Endothelial cell of hepatic sinusoid (primary cell): ENCODE data around the gene DISP3.
"Not testable (repeated sequence)": the region's sequence is repeated elsewhere in the genome, so short reads cannot be mapped to it uniquely, and the experiment has no call there.

Experiments used
- in situ Hi-C: cut with HindIII; loops from 2 replicates; pipeline ENCODE4 v1.10.0; 2017; ENCODE audit warnings: low sequenced_read_pairs

The DISP3 gene

DNA sequence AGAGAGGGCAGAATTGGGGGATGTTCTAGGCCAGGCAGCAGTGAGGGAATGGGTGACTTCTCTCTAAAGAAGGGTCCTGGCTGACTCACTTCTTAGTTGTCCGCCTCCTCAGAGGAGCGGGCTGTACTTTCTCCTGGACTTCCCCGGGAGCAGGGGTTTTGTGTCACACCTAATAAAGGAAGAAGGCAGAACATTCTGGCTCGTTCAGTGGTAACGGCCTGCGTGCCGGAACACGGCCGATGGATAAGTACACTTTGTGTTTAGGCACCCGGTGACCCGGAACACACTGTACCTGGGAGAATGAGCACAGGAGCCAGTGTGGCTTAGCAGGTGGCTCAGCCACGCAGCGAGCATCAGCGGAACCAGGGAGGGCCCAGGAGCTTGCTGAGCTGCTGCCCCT is 90.6 kb downstream of the DISP3 start:
- in situ Hi-C loops, result no loop called here

DNA sequence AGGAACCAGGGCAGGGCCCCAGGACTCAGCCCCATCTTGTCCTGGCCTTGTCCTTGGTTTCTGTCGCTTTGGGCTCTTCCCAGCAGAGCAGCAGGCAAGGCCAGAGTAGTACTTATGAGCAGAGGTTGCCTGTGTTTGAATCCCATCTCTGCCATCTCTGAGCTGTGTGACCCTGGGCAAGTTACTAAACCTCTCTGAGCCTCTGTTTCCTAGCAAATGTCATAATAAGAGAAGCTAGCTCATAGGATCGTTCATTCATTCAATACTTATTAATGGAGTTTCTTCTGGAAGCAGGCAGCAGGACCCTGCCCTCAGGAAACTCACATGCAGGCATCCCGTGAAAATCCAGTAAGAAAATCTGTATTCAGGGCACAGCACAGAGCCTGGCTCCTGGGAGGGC is 91.0 kb downstream of the DISP3 start:
- in situ Hi-C loops, result loop anchor here (5.0 kb wide), 1 partner anchor 47 kb away; no protein-coding TSS in a partner anchor

DNA sequence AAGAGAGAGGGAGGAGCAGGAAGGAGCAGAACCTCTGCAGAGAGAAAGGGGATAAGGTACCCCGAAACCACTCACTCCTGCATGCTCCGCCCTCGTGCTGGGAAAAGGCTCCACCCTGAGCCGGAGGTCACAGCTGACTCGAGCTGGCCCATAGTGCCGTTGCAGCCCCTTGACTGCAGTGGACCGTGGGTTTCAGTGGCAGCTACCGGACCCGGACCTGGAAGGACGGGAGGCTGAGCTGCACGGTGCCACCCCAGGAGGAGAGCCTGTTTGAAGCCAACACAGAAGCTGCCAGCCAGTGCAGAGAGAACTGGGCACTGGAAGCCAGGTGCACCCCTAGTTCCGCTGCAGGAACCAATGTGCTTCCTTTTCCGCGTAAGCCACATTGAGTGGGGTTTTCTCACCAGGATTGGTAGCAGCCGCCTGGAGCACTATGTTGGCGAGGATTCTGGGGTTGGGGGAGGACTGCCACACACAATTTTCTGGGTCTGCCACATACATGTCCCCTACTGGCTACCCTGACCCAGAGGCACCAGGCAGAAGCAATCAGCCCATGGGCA is 91.9 kb downstream of the DISP3 start:
- in situ Hi-C loops, result loop anchor here (5.0 kb wide), 1 partner anchor 46 kb away; no protein-coding TSS in a partner anchor

DNA sequence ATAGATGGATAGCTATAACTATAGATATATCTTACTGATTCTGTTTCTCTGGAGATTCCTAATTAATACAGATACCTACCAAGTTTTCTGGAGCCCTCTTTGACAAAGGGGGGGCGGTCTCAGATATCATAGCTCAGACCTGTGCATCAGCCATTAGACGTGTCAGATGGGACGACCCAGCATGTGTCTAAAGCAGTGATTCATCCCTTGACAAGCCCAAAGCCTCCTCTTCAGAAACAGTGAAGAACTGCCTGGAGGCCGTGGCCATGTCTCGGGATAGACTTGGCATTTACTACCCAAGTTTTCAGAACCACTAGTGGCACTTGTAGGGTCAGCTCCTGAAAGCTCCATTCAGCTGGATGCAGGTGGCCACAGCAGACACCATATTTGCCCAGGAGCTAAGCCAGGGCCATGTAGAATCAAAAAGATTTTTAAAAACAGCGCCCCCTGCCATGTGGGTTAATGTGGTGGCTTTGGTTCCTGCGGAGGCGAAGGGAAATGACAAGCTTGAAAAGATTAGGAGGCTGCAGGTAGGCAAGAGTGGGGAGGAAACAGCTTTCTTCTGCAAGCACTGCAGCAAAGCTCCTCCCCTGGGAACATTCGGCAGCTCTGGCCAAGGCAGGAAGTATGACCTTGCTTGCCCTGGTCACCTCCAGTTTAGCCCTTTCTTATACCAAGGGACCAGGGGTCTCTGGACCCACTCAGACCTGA is 93.1 kb downstream of the DISP3 start:
- in situ Hi-C loops, result loop anchor here (5.0 kb wide), 1 partner anchor 45 kb away; no protein-coding TSS in a partner anchor

DNA sequence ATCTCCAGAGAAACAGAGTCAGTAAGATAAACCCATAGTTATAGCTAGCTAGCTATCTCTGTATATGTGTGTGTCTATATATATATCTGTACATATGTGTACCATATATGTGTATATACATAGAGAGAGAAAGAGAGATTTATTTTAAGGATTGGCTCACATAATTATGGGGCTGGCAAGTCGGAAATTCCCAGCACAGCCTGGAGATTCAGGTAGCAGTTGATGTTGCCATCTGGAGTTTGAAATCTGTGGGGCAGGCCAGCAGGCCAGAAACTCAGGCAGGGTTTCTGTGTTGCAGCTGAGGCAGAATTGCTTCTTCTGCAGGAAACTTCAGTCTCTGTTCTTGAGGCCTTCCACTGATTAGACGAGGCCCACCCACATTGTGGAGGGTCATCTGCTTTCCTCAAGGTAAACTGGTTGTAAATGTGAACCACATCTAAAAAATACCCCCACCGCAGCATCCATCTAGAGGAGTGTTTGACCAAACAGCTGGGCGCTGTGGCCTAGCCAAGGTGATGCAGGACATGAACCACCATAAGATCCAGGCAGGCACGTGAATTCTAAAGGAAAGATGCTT is 94.2 kb downstream of the DISP3 start:
- in situ Hi-C loops, result loop anchor here (5.0 kb wide), 1 partner anchor 44 kb away; no protein-coding TSS in a partner anchor

DNA sequence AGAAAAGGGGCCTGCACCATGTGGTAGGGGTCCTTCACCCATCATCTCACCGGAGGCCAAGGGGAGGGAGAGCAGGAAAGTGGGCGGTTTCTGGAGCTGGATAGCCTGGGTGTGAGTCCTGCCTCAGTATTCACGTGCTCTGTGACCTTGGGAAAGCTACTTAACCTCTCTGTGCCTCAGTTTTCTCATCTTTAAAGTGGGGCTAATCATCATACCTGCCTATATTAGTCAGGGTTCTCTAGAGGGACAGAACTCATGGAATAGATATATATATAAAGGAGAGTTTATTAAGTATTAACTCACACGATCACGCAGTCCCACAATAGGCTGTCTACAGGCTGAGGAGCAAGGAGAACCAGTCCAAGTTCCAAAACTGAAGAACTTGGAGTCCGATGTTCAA is 96.6 kb downstream of the DISP3 start:
- in situ Hi-C loops, result no loop called here

DNA sequence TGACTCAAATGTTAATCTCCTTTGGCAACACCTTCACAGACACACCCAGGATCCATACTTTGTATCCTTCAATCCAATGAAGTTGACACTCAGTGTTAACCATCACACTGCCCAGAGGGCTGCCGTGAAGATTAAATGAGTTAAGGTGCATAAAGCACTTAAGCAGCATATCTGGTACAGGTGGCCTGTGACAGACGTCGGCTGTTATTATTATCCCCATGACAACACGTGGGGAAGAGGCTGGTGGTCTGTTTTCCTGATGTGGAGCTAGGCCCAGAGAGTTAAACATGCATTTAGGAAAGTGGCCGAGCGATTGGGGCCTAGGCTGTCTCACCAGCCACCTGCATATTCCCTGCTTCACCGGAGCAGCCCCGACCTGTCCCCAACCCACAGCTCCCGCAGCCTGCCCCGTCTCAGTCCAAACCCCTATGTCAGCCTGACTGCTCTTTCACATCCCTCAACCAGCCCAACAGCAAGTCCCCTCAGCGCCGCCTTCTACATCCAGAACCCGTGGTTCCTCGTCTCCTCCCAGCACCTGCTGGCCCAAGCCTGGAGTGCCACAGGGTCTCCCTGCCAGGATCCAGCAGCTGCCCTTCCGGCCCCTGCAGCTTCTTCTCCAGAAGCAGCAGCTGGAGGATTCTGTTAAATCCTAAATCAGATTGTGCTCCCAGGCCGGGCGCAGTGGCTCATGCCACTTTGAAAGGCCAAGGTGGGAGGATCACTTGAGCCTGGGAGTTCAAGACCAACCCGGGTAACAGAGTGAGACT is 97.3 kb downstream of the DISP3 start:
- in situ Hi-C loops, result no loop called here

DNA sequence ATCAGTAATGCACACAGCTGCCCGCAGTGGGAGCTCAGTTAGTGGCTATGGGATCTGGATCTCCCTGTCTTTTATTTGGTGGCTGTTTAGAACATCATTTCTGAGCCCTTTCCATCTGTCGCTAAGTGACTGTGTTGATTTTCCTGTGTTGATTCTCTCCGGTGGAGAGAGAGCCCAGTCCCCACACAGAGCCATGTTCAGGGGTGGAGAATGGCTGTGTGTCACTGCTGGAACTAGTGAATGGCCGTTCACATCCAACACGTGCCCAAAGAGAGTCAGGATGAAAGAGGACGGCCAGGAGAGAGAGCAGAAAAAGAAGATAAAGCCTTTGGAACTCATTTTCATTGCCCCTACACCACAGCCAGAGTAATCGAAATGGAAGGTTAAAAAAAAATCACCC is 99.0 kb downstream of the DISP3 start:
- in situ Hi-C loops, result no loop called here

DNA sequence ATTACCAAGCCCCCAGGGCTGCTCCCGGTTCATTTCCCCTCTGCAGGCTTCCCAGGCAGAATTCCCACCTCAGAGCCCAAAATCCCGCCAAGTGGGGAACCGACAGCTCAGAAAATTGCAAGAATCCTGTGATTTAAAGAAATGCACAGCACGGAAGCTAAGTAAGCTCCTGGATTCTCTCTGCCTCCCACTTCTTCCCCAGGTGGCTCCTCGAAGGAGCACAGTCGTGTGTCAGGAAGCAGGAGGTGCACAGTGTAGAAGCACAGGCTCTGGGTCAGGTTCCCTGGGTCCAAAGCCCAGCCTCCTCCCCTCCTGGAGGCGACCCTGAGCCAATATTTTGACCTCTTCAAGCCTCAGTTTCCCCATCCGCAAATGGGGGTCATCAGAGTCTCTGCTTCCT is 100.6 kb downstream of the DISP3 start:
- in situ Hi-C loops, result no loop called here

DNA sequence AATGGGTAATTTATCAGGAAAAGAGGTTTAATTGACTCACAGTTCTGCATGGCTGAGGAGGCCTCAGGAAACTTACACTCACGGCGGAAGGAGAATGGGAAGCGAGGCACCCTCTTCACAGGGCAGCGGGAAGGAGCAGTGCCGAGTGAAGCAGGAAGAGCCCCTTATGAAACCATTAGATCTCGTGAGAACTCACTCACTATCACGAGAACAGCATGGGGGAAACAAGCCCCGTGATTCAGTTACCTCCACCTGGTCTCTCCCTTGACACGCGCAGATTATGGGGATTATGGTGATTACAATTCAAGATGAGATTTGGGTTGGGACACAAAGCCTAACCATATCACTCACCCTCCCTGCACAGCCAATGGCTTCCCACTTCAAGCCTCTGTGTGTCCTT is 101.1 kb downstream of the DISP3 start:
- in situ Hi-C loops, result not testable (repeated sequence)

DNA sequence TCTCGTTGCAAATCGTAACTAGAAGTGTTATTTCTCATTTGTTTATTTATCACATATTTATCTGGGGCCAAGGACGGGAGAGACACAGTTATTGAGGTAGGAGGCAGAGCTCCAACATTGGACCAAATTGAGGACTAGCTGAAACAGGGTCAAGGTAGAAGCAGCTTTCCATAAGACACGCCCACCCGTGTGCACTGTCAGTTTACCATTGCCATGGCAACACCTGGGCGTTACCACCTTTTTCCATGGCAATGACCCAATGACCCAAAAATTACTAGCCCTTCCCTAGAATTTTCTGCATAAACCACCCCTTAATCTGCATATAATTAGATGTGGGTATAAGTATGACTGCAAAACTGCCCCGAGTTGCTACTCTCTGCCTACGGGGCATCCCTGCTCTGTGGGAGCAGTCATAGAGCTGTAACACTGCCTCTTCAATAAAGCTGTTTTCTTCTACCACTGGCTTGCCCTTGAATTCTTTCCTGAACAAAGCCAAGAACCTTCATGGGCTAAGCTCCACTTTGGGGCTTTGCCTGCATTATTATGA is 102.6 kb downstream of the DISP3 start:
- in situ Hi-C loops, result no loop called here

DNA sequence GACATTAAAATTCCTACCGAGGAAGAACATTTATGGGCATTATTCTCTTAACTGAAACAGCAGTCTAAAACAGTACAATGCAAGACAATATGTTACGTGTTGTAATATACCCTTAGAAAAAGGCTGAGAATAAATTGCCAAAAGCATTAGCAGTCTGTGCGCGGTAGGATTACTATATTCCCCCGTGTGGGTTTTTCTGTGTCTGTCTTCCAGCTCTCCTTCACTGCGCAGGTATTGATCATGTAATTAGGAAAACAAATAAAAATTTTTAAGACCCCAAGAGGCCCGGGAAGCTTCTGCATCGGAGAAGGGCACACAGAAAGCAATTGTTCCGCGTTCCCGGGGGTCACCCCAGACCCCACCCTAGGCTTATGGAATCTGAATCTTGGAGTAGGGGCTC is 106.4 kb downstream of the DISP3 start:
- in situ Hi-C loops, result no loop called here
